ENCODE results near the gene SEH1L. TPM values are rescaled to one million over a fixed set of nuclear protein-coding genes. Genes with fewer than 3 reads are reported as not detected.

Gene SEH1L
- total RNA-seq, 6 experiments from 2014 or later = 54.8 to 61.8 (median 58.0) TPM

GRCh38 chr18:13005289-13005688 is 57.5 kb downstream of the SEH1L start:
- no peak overlapping the region for H3K4me3 Mint-ChIP-seq
- no peak overlapping the region for H3K27ac Mint-ChIP-seq
- H3K36me3 Mint-ChIP-seq (ENCODE audit: low read depth) = peaks cover 13% of the 10 kb centered on the region; the same call in 1 of the 2 replicates
- TF ChIP-seq CTCF (IDR thresholded peaks at IDR 0.05) = no peak
- H3K27me3 Mint-ChIP-seq (ENCODE audit: insufficient read depth) = peaks cover 2% of the 10 kb centered on the region; the same call in 1 of the 2 replicates
- no peaks in the 10 kb centered on the region for H3K9me3 Mint-ChIP-seq
- H3K4me1 Mint-ChIP-seq (ENCODE audit: low read depth) = peaks cover 14% of the 10 kb centered on the region
- DNase-seq = no peak

GRCh38 chr18:13006531-13007247 is 58.9 kb downstream of the SEH1L start:
- H3K27me3 Mint-ChIP-seq (ENCODE audit: insufficient read depth) = peaks cover 2% of the 10 kb centered on the region; the same call in 1 of the 2 replicates
- peak overlapping the region; percentile 39; the same call in 1 of the 2 replicates for H3K27ac Mint-ChIP-seq
- DNase-seq = no peak
- no peak for TF ChIP-seq CTCF (IDR thresholded peaks at IDR 0.05)
- H3K4me3 Mint-ChIP-seq = no peak overlapping the region
- peaks cover 14% of the 10 kb centered on the region; the same call in 1 of the 2 replicates for H3K36me3 Mint-ChIP-seq (ENCODE audit: low read depth)
- H3K9me3 Mint-ChIP-seq = no peaks in the 10 kb centered on the region
- peaks cover 14% of the 10 kb centered on the region for H3K4me1 Mint-ChIP-seq (ENCODE audit: low read depth)

- Mint-ChIP-seq H3K27ac (peak overlapping the region; percentile 39; the same call in 1 of the 2 replicates), H3K4me1 (ENCODE audit: low read depth) (peaks cover 14% of the 10 kb centered on the region), H3K27me3 (ENCODE audit: insufficient read depth) (peaks cover 2% of the 10 kb centered on the region; the same call in 1 of the 2 replicates), H3K36me3 (ENCODE audit: low read depth) (peaks cover 16% of the 10 kb centered on the region; the same call in 1 of the 2 replicates), H3K9me3 (no peaks in the 10 kb centered on the region), H3K4me3 (no peak overlapping the region)
- TF ChIP-seq CTCF (IDR thresholded peaks at IDR 0.05) = no peak
- no peak for DNase-seq
Observed at GRCh38 chr18:13007248-13007560, 59.4 kb downstream of the SEH1L start.

GRCh38 chr18:13011719-13012118 is 63.9 kb downstream of the SEH1L start:
- Mint-ChIP-seq H3K36me3 (ENCODE audit: low read depth) (peaks cover 27% of the 10 kb centered on the region), H3K9me3 (no peaks in the 10 kb centered on the region), H3K4me1 (ENCODE audit: low read depth) (peaks cover 10% of the 10 kb centered on the region), H3K27ac (no peak overlapping the region), H3K4me3 (no peak overlapping the region), H3K27me3 (ENCODE audit: insufficient read depth) (peaks cover 2% of the 10 kb centered on the region)
- DNase-seq = no peak
- no peak for TF ChIP-seq CTCF (IDR thresholded peaks at IDR 0.05)

- Mint-ChIP-seq H3K4me3 (no peak overlapping the region), H3K36me3 (ENCODE audit: low read depth) (peaks cover 20% of the 10 kb centered on the region), H3K9me3 (no peaks in the 10 kb centered on the region), H3K27ac (no peak overlapping the region), H3K4me1 (ENCODE audit: low read depth) (peaks cover 5% of the 10 kb centered on the region), H3K27me3 (ENCODE audit: insufficient read depth) (no peaks in the 10 kb centered on the region; the same call in 1 of the 2 replicates)
- DNase-seq = no peak
- no peak for TF ChIP-seq CTCF (IDR thresholded peaks at IDR 0.05)
Observed at GRCh38 chr18:13014232-13014631, 66.4 kb downstream of the SEH1L start.

Data from HFFc6 (cell line).